GM12864 (cell line): ENCODE measurements around the gene S100A8.

Experiments used
- DNase-seq: peaks from one replicate; pipeline ENCODE4 v3.0.0-alpha.2; 2011; ENCODE audit warnings: low read depth
- H3K4me3 ChIP-seq: 2 replicates; pipeline ENCODE4 v1.5.1; 2011; ENCODE audit warnings: mild to moderate bottlenecking, low read depth, low read length, control low read depth
- TF ChIP-seq, protein P1 (sequence below): IDR thresholded peaks from 2 replicates; pipeline ENCODE4 v1.5.1; 2011; ENCODE audit warnings: low read depth, mild to moderate bottlenecking, moderate library complexity, low read length, control low read depth, inconsistent platforms; ENCODE audit errors: missing control alignments

The S100A8 gene

DNA sequence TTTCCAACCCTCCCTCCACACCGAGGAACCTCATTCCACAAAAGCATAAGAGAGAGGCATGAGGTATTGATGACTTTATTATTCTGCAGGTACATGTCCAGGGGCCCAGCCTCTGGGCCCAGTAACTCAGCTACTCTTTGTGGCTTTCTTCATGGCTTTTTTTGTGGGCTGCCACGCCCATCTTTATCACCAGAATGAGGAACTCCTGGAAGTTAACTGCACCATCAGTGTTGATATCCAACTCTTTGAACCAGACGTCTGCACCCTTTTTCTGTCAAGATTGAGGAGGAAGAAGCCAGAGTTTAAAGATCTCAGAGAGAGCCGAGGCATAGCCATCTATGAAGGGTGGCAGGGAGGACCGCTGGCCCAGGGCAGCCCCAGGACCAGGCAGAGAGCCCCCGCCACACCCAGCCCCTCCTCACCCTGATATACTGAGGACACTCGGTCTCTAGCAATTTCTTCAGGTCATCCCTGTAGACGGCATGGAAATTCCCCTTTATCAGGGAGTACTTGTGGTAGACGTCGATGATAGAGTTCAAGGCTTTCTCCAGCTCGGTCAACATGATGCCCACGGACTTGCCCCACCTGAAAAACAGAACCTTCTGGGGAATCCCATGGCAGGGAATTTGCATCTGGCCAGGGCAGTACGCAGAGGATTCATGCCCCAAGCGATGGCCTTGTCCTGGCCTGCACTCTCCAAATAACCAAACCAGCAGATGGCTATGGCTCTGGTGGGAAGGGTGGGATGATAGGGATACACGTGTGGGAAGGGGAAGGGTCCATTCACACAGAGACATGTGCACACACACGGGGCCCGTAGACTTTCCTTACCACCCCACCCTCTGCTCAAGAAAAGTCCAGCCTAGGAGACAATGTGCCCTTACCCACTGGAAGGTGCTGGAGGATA lies 647 bp downstream of the S100A8 start:
- no peak overlapping the region for H3K4me3 ChIP-seq
- TF ChIP-seq, protein P1, sequence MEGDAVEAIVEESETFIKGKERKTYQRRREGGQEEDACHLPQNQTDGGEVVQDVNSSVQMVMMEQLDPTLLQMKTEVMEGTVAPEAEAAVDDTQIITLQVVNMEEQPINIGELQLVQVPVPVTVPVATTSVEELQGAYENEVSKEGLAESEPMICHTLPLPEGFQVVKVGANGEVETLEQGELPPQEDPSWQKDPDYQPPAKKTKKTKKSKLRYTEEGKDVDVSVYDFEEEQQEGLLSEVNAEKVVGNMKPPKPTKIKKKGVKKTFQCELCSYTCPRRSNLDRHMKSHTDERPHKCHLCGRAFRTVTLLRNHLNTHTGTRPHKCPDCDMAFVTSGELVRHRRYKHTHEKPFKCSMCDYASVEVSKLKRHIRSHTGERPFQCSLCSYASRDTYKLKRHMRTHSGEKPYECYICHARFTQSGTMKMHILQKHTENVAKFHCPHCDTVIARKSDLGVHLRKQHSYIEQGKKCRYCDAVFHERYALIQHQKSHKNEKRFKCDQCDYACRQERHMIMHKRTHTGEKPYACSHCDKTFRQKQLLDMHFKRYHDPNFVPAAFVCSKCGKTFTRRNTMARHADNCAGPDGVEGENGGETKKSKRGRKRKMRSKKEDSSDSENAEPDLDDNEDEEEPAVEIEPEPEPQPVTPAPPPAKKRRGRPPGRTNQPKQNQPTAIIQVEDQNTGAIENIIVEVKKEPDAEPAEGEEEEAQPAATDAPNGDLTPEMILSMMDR, result no peak
- DNase-seq, result no peak

DNA sequence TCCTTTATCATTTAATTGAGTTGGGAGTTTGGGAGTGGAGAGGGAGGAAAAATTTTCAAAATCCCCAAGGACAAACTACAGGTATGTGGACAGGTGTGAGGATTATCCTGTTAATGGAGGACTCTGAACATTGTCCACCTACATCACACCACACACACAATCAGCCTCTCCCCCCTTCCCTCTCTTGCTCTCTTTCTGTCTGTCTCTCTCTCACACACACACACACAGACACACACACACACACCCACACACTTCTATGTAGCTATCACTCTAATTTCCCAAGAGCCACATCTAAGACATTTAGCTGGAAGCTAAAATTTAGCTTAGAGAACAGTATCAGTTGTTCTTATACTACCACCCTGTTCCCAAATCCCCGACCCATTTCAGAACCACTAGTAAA lies 1.5 kb downstream of the S100A8 start:
- no peak for DNase-seq
- no peak overlapping the region for H3K4me3 ChIP-seq
- TF ChIP-seq, protein P1, result no peak

DNA sequence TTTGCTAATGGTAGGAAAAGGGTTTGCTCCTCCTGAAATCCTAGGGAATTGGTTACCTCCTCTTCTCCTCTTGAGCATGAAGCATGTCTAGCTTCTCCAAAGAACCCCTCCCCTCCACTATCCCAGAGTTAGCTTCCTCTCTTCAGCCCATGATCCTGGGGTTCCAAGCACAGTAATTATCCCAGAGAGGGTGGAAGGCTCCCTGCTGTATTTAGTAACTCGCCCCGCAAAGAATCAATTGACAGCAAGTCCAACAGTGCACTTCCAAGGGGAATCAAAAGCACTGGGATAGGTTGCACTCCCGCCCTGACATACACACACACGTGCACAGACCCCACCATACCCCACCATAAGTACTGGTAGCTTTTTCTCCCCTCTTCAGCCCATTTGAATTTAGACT lies 3.1 kb downstream of the S100A8 start:
- no peak for DNase-seq
- TF ChIP-seq, protein P1, result no peak
- no peak overlapping the region for H3K4me3 ChIP-seq

DNA sequence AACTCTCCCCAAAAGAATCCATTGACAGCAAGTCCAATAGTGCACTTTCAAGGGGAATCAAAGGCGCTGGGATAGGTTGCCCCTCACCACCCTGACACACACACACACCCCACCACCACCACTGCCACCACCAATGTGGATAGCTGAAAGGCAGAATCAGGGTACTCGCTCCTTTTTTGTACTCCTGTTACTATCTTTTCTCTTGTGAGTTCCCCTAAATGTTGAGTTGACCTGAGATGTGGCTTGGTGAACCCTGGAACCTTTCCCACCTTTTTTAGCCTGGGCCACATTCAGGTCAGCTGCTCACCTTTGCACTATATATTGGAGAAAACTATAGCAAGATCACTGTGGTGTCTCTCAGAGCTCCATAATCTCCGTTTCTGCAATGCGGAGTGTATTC lies 3.9 kb downstream of the S100A8 start:
- DNase-seq, result no peak

DNA sequence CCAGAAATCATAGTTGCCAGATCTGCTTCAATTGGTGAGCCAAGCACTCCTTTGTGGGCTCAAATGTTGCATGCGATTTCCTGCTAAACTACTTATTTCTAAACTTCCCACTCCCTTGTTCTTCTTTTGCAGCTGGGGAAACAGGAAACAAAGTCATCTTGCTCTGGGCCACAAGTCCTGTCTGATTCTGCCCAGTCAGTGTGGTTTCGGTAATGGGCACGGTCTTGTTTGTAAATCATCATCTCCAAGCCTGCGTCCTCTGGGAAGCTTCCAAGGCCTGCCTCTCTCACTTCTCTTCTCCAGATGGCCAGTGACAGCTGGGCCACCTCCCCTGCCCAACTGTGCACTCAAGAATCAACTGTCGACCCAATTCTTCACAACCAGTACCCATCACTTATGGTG lies 4.4 kb downstream of the S100A8 start:
- H3K4me3 ChIP-seq, result no peak overlapping the region
- DNase-seq, result no peak
- TF ChIP-seq, protein P1, result no peak

More for the DNA sequence above, 3.9 kb downstream of the S100A8 start:
- no peak overlapping the region for H3K4me3 ChIP-seq
- TF ChIP-seq, protein P1, result no peak

DNA sequence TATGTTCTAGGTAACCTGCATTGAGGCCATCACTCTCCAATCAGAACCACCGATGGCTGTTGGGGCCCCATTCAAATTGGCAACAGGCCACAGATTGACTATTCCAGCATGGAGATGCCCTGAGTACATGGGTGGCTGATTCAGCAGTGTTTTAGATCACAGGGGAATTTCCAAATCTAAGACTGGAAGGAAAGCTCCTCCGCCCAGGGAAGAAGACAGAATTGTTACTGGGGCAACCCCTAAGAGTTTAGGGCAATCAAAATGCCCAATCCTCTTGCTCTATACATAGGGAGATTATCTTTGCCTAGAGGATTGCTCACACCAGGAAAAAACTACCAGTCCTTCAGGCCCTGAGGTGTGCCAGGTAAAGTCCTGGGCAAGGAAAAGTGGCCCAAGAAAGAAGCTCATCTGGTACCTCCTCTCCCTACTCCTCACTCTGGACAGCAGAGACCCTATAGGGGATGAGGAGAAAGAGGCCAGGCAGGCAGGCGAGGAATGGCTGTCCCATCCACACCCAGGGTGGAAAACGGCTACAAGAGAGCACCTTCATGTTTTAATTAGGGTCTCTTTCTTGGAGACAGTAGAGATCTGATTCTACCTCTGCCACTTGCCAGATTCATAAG lies 5.8 kb downstream of the S100A8 start:
- H3K4me3 ChIP-seq, result no peak overlapping the region
- TF ChIP-seq, protein P1, result no peak
- DNase-seq, result no peak
